H1 (cell line): ENCODE data around the gene CDH22. TPM values are rescaled to one million over a fixed set of nuclear protein-coding genes. Genes with fewer than 3 reads are reported as not detected.

Source experiments
- ATF3 ChIP-seq: IDR thresholded peaks from 2 replicates; pipeline ENCODE4 v1.6.1; 2011; ENCODE audit warnings: low read depth, mild to moderate bottlenecking, low read length; ENCODE audit not compliant: insufficient read depth
- BCL11A ChIP-seq, 2 experiments: IDR thresholded peaks; one replicate each; pipeline ENCODE4 v1.6.1; 2011; ENCODE audit warnings: low read depth in 2 of 2, low read length in 2 of 2, mild to moderate bottlenecking in 2 of 2
- CEBPB ChIP-seq: IDR thresholded peaks from 2 replicates; pipeline ENCODE4 v1.6.1; 2012; ENCODE audit warnings: low read depth, low read length
- EGR1 ChIP-seq: IDR thresholded peaks from 2 replicates; pipeline ENCODE4 v1.6.1; 2011; ENCODE audit warnings: low read depth, low read length, borderline replicate concordance
- FOSL1 ChIP-seq: IDR thresholded peaks from 2 replicates; pipeline ENCODE4 v1.6.1; 2011; ENCODE audit warnings: mild to moderate bottlenecking, low read depth, low read length, moderate library complexity; ENCODE audit not compliant: insufficient read depth
- HDAC2 ChIP-seq, 2 experiments: fragments of 300-600 bp in 1 of 2; sonication (generic) in 1 of 2; IDR thresholded peaks; 2 replicates each; pipeline ENCODE4 v1.6.1; 2011 to 2012; ENCODE audit warnings: low read depth in 2 of 2, low read length in 2 of 2, mild to moderate bottlenecking in 2 of 2, moderate library complexity in 2 of 2, borderline replicate concordance in 1 of 2, inconsistent platforms in 1 of 2
- JUN ChIP-seq: IDR thresholded peaks from 2 replicates; pipeline ENCODE4 v1.6.1; 2011; ENCODE audit warnings: low read depth, mild to moderate bottlenecking, improper control_type of control experiment, low read length
- KDM4A ChIP-seq: IDR thresholded peaks from one replicate; pipeline ENCODE4 v1.7.1; 2012; ENCODE audit warnings: low read depth, mild to moderate bottlenecking, moderate library complexity, low read length, inconsistent platforms; ENCODE audit not compliant: severe bottlenecking
- NRF1 ChIP-seq: IDR thresholded peaks from 2 replicates; pipeline ENCODE4 v1.6.1; 2011; ENCODE audit warnings: mild to moderate bottlenecking, low read depth, low read length, improper control_type of control experiment
- PHF8 ChIP-seq: fragments of 200-600 bp; sonication (generic); conservative IDR thresholded peaks from 2 replicates; pipeline ENCODE4 v1.7.1; 2012; ENCODE audit warnings: low read depth, mild to moderate bottlenecking, inconsistent platforms, low read length, moderate library complexity
- RAD21 ChIP-seq, 2 experiments: IDR thresholded peaks in 1 of 2; conservative IDR thresholded peaks in 1 of 2; 2 replicates each; pipeline ENCODE4 v1.6.1; 2011; ENCODE audit warnings: low read depth in 2 of 2, low read length in 2 of 2, improper control_type of control experiment in 1 of 2, inconsistent platforms in 1 of 2, mild to moderate bottlenecking in 1 of 2, moderate library complexity in 1 of 2
- RFX5 ChIP-seq: IDR thresholded peaks from 2 replicates; pipeline ENCODE4 v1.6.1; 2011; ENCODE audit warnings: low read depth, low read length, improper control_type of control experiment, borderline replicate concordance
- SAP30 ChIP-seq: fragments of 300-600 bp; sonication (generic); IDR thresholded peaks from 2 replicates; pipeline ENCODE4 v1.7.1; 2012; ENCODE audit warnings: low read length, moderate library complexity, mild to moderate bottlenecking, inconsistent platforms; ENCODE audit not compliant: insufficient read depth, insufficient replicate concordance
- SIX5 ChIP-seq: IDR thresholded peaks from 2 replicates; pipeline ENCODE4 v1.6.1; 2011; ENCODE audit warnings: mild to moderate bottlenecking, low read depth, low read length
- SP1 ChIP-seq: IDR thresholded peaks from 2 replicates; pipeline ENCODE4 v1.6.1; 2011; ENCODE audit warnings: low read depth, low read length
- TCF12 ChIP-seq: IDR thresholded peaks from 2 replicates; pipeline ENCODE4 v1.6.1; 2011; ENCODE audit warnings: low read depth, mild to moderate bottlenecking, low read length
- ZNF274 ChIP-seq: IDR thresholded peaks from 2 replicates; pipeline ENCODE4 v1.7.0; 2012; ENCODE audit warnings: low read length, borderline replicate concordance; ENCODE audit errors: extremely low read depth
- polyA plus RNA-seq, 7 experiments: library from polyadenylated mRNA; depleted of rRNA in 3 of 7; stranded (reverse) in 5 of 7; unstranded in 2 of 7; fragments of >200 nt in 5 of 7; fragments of 200-250 nt in 2 of 7; gene quantifications; 1 replicate in 5 of 7; 2 replicates in 1 of 7; 4 replicates in 1 of 7; pipeline versions ENCODE4 v1.2.1 to v1.2.3, GENCODE V29; 2011 to 2013; ENCODE audit warnings: missing spikeins in 2 of 7, mixed read lengths in 2 of 7
- total RNA-seq: library from RNA; stranded (reverse); fragmentation: NEBNext Ultra II Directional; extraction: Animal tissue kit (Norgen Biotek cat#: 25700); gene quantifications from 2 replicates; pipeline ENCODE4 v1.2.1, GENCODE V29; 2021
- TF ChIP-seq, protein P1 (sequence below): IDR thresholded peaks from 2 replicates; pipeline ENCODE4 v1.6.1; 2011; ENCODE audit warnings: low read length, improper control_type of control experiment
- TF ChIP-seq, protein P2 (sequence below): IDR thresholded peaks from 2 replicates; pipeline ENCODE4 v1.6.1; 2012; ENCODE audit warnings: low read length, inconsistent platforms
- TF ChIP-seq, protein P3 (sequence below): IDR thresholded peaks from 2 replicates; pipeline ENCODE4 v1.6.1; 2012; ENCODE audit warnings: inconsistent platforms

Gene CDH22
- total and polyA plus RNA-seq, 2 of the 8 experiments (the other 6 are each of a cell fraction or from before 2014, with no cell fraction given), result 0.35 to 0.39 TPM

- TF ChIP-seq, protein P1, sequence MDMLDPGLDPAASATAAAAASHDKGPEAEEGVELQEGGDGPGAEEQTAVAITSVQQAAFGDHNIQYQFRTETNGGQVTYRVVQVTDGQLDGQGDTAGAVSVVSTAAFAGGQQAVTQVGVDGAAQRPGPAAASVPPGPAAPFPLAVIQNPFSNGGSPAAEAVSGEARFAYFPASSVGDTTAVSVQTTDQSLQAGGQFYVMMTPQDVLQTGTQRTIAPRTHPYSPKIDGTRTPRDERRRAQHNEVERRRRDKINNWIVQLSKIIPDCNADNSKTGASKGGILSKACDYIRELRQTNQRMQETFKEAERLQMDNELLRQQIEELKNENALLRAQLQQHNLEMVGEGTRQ, result no peak
- TF ChIP-seq, protein P2, sequence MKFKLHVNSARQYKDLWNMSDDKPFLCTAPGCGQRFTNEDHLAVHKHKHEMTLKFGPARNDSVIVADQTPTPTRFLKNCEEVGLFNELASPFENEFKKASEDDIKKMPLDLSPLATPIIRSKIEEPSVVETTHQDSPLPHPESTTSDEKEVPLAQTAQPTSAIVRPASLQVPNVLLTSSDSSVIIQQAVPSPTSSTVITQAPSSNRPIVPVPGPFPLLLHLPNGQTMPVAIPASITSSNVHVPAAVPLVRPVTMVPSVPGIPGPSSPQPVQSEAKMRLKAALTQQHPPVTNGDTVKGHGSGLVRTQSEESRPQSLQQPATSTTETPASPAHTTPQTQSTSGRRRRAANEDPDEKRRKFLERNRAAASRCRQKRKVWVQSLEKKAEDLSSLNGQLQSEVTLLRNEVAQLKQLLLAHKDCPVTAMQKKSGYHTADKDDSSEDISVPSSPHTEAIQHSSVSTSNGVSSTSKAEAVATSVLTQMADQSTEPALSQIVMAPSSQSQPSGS, result no peak
- TF ChIP-seq EGR1 (peak; percentile 33; the same call in 1 of the 2 replicates), RAD21 (IDR thresholded peaks at IDR 0.05 in 1 of 2, conservative IDR thresholded peaks at IDR 0.05 in 1 of 2; ENCODE audit: low read depth in 2 of 2, low read length in 2 of 2) (peak; percentile 97), ZNF274 (no peak), ATF3 (no peak), PHF8 (no peak), HDAC2 (IDR thresholded peaks at IDR 0.05; ENCODE audit: borderline replicate concordance in 1 of 2, low read depth in 2 of 2, low read length in 2 of 2) (no peak), RFX5 (no peak), TCF12 (no peak), FOSL1 (no peak), JUN (no peak), KDM4A (no peak), CEBPB (no peak), NRF1 (no peak), SP1 (no peak), BCL11A (IDR thresholded peaks at IDR 0.05; ENCODE audit: low read depth in 2 of 2, low read length in 2 of 2) (no peak), SAP30 (no peak), SIX5 (no peak)
- TF ChIP-seq, protein P3, sequence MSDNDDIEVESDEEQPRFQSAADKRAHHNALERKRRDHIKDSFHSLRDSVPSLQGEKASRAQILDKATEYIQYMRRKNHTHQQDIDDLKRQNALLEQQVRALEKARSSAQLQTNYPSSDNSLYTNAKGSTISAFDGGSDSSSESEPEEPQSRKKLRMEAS, result no peak
Observed at GRCh38 chr20:46132705-46133120, 175.6 kb downstream of the CDH22 start (continued).
